NT2/D1 (cell line): ENCODE results near the gene SLC6A12.
"Not testable (repeated sequence)": the region's sequence is repeated elsewhere in the genome, so short reads cannot be mapped to it uniquely, and the experiment has no call there.

Experiments used
- DNase-seq: peaks from one replicate; pipeline ENCODE4 v3.0.0-alpha.2; 2011; ENCODE audit warnings: low read depth, low spot score
- H3K27me3 ChIP-seq: 2 replicates; pipeline ENCODE4 v1.6.0; 2011; ENCODE audit warnings: mild to moderate bottlenecking; ENCODE audit not compliant: insufficient read length, insufficient read depth
- H3K36me3 ChIP-seq: 2 replicates; pipeline ENCODE4 v1.6.1; 2011; ENCODE audit warnings: mild to moderate bottlenecking, low read length, mixed read lengths; ENCODE audit not compliant: insufficient read depth, insufficient read length
- H3K4me1 ChIP-seq: 2 replicates; pipeline ENCODE4 v1.5.1; 2011; ENCODE audit not compliant: insufficient read depth, insufficient read length
- H3K4me3 ChIP-seq: 2 replicates; pipeline ENCODE4 v1.5.1; 2011; ENCODE audit warnings: low read depth; ENCODE audit not compliant: insufficient read length
- H3K9ac ChIP-seq: 2 replicates; pipeline ENCODE4 v1.6.0; 2011; ENCODE audit warnings: low read depth; ENCODE audit not compliant: insufficient read length
- H3K9me3 ChIP-seq: 2 replicates; pipeline ENCODE4 v1.5.1; 2011; ENCODE audit warnings: mild to moderate bottlenecking, low read length; ENCODE audit not compliant: insufficient read depth
- SUZ12 ChIP-seq: IDR thresholded peaks from 2 replicates; pipeline ENCODE4 v1.6.1; 2011; ENCODE audit not compliant: insufficient read length, insufficient read depth; ENCODE audit errors: extremely low read depth
- YY1 ChIP-seq: IDR thresholded peaks from 2 replicates; pipeline ENCODE4 v1.6.1; 2011; ENCODE audit not compliant: insufficient read length, insufficient read depth
- ZNF274 ChIP-seq: IDR thresholded peaks from 2 replicates; pipeline ENCODE4 v1.6.1; 2011; ENCODE audit warnings: mild to moderate bottlenecking, low read depth, low read length

The SLC6A12 gene

DNA sequence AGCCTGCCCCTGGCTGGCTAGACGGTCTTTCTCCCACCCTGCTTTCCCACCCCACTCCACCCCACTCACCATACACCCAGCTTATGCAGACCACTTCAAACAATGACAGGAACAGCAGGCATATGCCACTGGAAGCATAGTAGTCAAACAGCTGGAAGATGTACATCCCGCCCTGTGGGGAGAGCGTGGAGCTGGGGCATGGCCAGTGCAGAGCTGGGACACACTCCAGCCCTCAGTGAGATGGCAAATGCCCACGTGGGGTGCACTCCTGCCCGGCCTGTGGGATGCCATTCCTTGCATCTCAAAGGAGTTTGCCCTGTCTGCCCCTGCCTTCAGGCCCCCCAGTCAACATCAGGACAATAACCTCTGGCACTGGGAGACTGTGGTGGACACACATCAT lies 18.8 kb downstream of the SLC6A12 start:
- H3K4me1 ChIP-seq: peaks cover 8% of the 10 kb centered on the region
- H3K27me3 ChIP-seq: peaks cover 11% of the 10 kb centered on the region
- no peaks in the 10 kb centered on the region for H3K36me3 ChIP-seq
- H3K9ac ChIP-seq: no peak overlapping the region
- DNase-seq: no peak
- no peak overlapping the region for H3K4me3 ChIP-seq
- no peaks in the 10 kb centered on the region for H3K9me3 ChIP-seq
- TF ChIP-seq SUZ12: no peak
- no peak for TF ChIP-seq ZNF274
- TF ChIP-seq YY1: no peak

DNA sequence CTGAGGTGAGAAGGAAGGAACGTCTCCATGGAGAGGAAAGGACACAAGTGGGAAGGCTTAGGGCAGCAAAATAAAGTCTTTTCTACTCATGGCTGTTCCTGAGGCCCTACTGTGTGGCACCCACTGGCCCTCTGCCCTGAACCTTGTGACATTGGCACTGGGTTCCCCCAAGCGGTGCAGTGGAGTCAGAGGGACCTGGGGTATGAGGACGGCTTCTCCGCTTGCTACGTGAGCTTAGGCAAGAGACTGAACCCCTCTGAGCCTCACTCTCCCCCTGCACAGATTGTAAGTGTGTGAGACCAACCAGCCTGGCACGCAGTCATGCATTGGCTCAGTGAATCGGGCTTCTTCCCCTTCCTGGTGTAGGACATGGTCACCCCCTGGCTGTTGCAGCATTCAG lies 19.7 kb downstream of the SLC6A12 start:
- no peak overlapping the region for H3K9ac ChIP-seq
- H3K36me3 ChIP-seq: no peaks in the 10 kb centered on the region
- H3K4me1 ChIP-seq: peaks cover 8% of the 10 kb centered on the region
- no peak for DNase-seq
- peaks cover 20% of the 10 kb centered on the region for H3K27me3 ChIP-seq
- H3K9me3 ChIP-seq: no peaks in the 10 kb centered on the region
- H3K4me3 ChIP-seq: no peak overlapping the region
- no peak for TF ChIP-seq YY1
- TF ChIP-seq SUZ12: no peak
- TF ChIP-seq ZNF274: no peak

DNA sequence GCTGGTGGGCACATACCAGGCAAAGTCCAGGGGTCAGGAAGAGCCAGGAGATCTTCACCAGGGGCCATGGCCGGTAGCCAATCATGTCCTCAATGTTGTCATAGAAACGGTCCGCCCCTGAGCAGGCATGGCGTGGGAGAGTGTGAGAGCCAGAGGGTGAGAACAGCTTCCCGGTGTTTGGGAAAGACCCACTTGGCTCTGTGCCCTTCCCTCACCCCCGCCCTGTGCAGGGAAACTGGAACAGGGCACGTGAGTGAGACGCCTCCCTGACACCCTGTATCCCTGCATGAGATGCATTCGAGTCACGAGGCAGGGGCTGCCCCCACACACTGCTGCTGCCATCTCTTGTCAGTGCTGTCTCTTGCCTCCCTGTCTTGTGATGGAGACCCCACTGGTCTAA lies 20.7 kb downstream of the SLC6A12 start:
- no peak for DNase-seq
- Histone ChIP-seq H3K4me3 (no peak overlapping the region), H3K9ac (no peak overlapping the region), H3K27me3 (peaks cover 24% of the 10 kb centered on the region), H3K9me3 (no peaks in the 10 kb centered on the region), H3K36me3 (no peaks in the 10 kb centered on the region), H3K4me1 (peaks cover 6% of the 10 kb centered on the region)
- TF ChIP-seq ZNF274 (no peak), YY1 (no peak), SUZ12 (no peak)

DNA sequence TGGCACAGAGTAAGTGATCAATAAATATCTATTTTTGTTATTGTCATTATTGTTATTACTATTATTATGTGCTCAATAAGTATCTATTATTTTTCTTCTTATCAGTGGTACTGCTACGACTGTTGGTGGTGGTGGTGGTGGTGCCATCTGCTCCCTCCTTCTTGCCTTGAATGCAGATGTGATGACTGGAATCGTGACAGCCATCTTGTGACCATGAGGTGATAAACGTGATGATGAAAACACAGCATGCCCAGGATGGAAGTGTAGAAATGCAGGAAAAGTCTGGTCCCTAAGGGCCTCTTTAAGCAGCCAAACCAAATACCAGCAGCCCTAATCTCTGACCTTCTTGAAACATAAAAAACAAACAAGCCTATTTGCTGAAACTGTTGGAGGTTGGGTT lies 22.4 kb downstream of the SLC6A12 start:
- peaks cover 6% of the 10 kb centered on the region for H3K4me1 ChIP-seq
- no peak overlapping the region for H3K4me3 ChIP-seq
- TF ChIP-seq SUZ12: no peak
- no peak for TF ChIP-seq YY1
- no peak for TF ChIP-seq ZNF274
- no peak for DNase-seq
- H3K27me3 ChIP-seq: peaks cover 27% of the 10 kb centered on the region
- H3K36me3 ChIP-seq: no peaks in the 10 kb centered on the region
- peaks cover 7% of the 10 kb centered on the region; the same call in 1 of the 2 replicates for H3K9me3 ChIP-seq
- no peak overlapping the region for H3K9ac ChIP-seq

DNA sequence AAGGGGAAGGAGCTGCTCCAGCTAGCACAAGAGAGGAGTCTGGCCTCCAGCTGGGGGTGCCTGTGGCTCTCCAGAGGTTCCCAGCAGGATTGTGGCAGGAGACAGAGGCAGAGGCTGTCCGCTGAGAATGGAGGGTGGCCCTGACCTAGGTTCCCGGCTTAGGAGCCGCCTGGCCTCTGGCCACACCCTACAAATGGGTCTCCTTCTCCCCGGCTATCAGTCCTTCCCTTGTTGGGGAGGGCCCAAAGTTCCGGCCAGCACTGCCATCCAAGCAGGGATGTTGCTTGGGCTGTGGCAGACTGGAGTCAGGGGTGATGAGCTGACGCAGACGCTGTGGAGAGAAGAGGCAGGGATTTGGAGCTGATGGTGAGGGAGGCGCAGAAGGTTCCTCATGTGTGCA lies 23.1 kb downstream of the SLC6A12 start:
- no peak overlapping the region for H3K4me3 ChIP-seq
- H3K27me3 ChIP-seq: peaks cover 29% of the 10 kb centered on the region
- TF ChIP-seq ZNF274: no peak
- TF ChIP-seq YY1: no peak
- no peak for TF ChIP-seq SUZ12
- H3K9ac ChIP-seq: no peak overlapping the region
- peaks cover 7% of the 10 kb centered on the region; the same call in 1 of the 2 replicates for H3K9me3 ChIP-seq
- peaks cover 6% of the 10 kb centered on the region for H3K4me1 ChIP-seq
- no peaks in the 10 kb centered on the region for H3K36me3 ChIP-seq
- no peak for DNase-seq

DNA sequence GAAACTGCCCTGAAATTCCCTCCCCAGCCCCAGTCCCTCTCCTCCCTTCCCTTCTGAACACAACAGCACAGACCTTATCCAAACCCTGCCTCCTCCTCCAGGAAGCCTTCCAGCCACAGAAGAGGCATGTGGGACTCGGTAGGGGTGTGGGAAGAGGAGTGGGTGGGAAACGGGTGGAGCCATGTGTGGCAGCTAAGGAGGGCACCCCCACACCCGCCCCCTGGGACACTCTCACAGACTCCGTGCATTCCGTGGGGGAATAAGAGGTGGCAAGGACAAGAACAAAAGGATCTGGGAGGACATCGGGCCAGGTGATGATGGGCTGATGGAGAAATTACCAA lies 24.4 kb downstream of the SLC6A12 start:
- peaks cover 6% of the 10 kb centered on the region for H3K4me1 ChIP-seq
- H3K27me3 ChIP-seq: peaks cover 32% of the 10 kb centered on the region
- TF ChIP-seq ZNF274: no peak
- TF ChIP-seq YY1: no peak
- TF ChIP-seq SUZ12: no peak
- H3K4me3 ChIP-seq: no peak overlapping the region
- DNase-seq: no peak
- peak overlapping the region; percentile 45 for H3K9ac ChIP-seq
- H3K36me3 ChIP-seq: no peaks in the 10 kb centered on the region
- H3K9me3 ChIP-seq: peaks cover 7% of the 10 kb centered on the region; the same call in 1 of the 2 replicates

DNA sequence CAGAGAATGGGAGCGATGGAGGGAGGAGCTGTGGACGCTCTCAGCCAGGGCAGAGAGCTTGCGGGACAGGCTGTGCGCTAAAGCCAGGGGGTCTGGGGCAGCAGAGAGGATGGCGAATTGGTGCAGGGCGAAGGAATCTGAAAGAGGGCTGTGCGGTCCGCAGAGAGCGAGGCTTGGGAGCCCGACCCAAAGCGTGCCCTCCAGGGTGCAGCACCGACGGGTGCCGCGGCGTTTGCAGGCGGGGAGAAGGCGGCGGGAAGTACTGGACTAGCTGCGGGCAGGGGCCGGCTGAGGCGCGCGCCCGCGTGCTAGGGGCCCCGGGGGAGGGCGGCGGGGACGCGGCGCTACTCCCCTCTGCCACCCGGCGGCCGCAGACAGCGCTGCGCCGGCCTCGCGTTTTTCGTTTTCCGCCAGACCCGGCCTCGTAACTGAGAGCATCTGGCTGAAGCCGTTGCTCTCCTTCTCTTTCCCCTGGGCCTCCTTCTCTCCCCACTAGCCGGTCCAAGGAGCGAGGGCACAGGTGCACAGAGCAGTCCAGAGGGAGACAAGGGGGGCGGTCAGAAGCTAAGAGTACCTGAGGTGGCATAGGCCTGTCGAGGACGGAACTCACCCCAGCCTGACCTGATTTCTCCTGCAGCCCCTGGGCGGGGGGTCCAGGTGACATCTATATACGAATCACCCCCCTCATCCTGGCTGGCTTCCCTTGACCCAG lies 24.9 kb downstream of the SLC6A12 start:
- H3K4me1 ChIP-seq: peaks cover 6% of the 10 kb centered on the region
- H3K9me3 ChIP-seq: peaks cover 7% of the 10 kb centered on the region; the same call in 1 of the 2 replicates
- TF ChIP-seq ZNF274 (no peak), YY1 (peak; percentile 6), SUZ12 (no peak)
- DNase-seq: peak; percentile 78
- H3K27me3 ChIP-seq: peaks cover 32% of the 10 kb centered on the region
- H3K9ac ChIP-seq: peak overlapping the region; percentile 81
- H3K36me3 ChIP-seq: no peaks in the 10 kb centered on the region
- H3K4me3 ChIP-seq: peak overlapping the region; percentile 63

DNA sequence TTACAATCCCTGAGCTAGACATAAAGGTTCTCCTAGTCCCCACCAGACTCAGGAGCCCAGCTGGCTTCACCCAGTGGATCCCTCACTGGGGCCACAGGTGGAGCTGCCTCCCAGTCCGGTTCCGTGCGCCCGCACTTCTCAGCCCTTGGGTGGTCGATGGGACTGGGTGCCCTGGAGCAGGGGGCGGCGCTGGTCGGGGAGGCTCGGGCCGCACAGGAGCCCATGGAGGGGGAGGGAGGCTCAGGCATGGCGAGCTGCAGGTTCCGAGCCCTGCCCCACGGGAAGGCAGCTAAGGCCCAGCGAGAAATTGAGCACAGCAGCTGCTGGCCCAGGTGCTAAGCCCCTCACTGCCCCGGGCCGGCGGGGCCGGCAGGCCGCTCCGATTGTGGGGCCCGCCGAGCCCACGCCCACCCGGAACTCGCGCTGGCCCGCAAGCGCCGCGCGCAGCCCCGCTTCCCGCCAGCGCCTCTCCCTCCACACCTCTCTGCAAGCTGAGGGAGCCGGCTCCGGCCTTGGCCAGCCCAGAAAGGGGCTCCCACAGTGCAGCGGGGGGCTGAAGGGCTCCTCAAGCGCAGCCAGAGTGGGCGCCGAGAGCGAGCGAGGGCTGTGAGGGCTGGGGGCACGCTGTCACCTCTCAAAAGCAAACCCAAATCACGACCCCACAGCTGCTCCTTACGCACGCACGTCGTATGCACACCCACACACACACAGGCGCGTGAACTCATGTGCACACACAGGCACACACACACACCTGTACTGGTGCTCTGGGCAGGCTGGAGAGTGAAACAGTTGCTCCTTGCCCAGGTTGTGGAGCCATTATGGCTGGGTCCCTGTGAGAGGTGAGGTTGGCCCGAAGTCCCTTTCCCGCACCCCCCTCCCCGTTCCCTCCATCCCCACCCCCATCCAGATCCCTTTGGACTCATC lies 25.7 kb downstream of the SLC6A12 start:
- not testable (repeated sequence) for H3K4me1 ChIP-seq, H3K36me3 ChIP-seq, H3K9me3 ChIP-seq, DNase-seq
- Histone ChIP-seq H3K27me3 (peaks cover 32% of the 10 kb centered on the region), H3K4me3 (peak overlapping the region; percentile 63), H3K9ac (peak overlapping the region; percentile 81)
- peak; percentile 5 for TF ChIP-seq YY1
